ENCODE measurements around the gene COL4A2.

DNA sequence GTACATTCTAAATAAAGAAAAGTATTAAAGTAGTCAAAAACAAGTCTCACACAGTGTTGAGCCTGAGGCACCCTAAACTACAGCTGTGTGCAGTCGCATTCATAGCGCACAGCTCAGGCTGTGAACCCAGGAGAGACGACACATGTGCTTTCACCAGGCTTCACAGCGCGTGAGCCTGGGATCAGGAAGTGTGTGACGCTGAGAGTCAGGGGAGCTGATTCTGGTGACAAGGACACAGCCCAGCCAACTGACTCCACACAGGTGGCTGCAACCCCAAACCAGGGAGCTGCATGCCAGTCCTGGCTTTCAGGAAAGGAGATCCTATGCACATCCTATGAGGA is 41.8 kb upstream of the COL4A2 start:
- TF ChIP-seq L3MBTL2 (conservative IDR thresholded peaks at IDR 0.05) (no peak), SP1 (IDR thresholded peaks at IDR 0.05) (no peak), FOXM1 (IDR thresholded peaks at IDR 0.05; ENCODE audit: borderline replicate concordance) (no peak), BHLHE40 (IDR thresholded peaks at IDR 0.05; ENCODE audit: borderline replicate concordance) (no peak), NFRKB (IDR thresholded peaks at IDR 0.05) (no peak), PKNOX1 (IDR thresholded peaks at IDR 0.05) (no peak), SUZ12 (IDR thresholded peaks at IDR 0.05) (no peak), ZNF384 (IDR thresholded peaks at IDR 0.05) (no peak), FOXK2 (IDR thresholded peaks at IDR 0.05) (no peak)
